H54 (cell line): Measurements from ENCODE around the gene TCF12.
"Not testable (repeated sequence)": the region's sequence is repeated elsewhere in the genome, so short reads cannot be mapped to it uniquely, and the experiment has no call there.

Source experiments
- DNase-seq: peaks from one replicate; pipeline ENCODE4 v3.0.0; 2011; ENCODE audit warnings: low spot score, mixed read lengths; ENCODE audit not compliant: insufficient read length
- FAIRE-seq: peaks from 3 replicates; lab custom pipeline; 2011; peaks lifted over from hg19 to GRCh38; lab: Jason Lieb, UNC
- POLR2A ChIP-seq: IDR thresholded peaks from 2 replicates; pipeline ENCODE4 v1.6.1; 2011; ENCODE audit warnings: low read depth, mild to moderate bottlenecking, low read length

Gene TCF12

DNA sequence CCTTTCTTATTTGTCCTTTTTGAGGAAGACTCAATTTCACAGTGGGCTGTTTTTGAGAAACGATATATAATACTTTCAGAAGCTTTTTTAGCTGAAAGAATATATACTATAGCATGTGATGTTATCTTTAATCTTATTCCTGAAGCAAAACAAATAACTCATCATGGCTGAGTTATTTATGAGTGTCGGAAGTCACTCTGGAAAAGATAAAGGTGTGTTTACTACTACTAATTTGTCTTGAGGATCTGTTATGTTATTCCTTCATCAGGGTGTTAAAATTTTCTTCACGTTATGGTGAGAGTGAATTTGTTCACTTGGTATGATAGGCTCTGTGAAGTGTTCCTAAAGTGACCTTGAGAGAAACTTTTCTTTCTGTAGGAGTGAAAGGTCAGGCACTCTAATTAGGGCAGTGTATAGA is 4.7 kb downstream of the TCF12 start:
- no peak for TF ChIP-seq POLR2A
- peak; percentile 11 for FAIRE-seq
- DNase-seq: no peak

DNA sequence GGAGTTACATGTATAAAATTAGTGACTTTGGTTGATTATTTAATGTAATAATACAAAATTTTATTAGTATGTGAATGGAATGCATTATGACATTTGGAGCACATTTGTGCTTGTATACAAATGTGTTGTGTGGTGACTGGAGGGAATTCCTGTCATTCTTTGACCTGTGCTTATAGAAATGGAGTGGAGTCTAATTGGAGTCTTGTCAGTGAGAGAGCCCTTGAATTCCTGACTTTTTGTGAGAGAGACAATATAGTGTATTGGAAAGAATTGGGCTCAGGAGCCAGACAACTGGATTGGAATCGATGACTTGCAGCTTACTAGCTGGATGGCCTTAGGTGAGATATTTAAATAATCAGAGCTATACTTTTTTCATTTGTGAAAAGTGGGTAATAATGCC is 9.4 kb downstream of the TCF12 start:
- TF ChIP-seq POLR2A: no peak
- DNase-seq (no peak), FAIRE-seq (no peak)

DNA sequence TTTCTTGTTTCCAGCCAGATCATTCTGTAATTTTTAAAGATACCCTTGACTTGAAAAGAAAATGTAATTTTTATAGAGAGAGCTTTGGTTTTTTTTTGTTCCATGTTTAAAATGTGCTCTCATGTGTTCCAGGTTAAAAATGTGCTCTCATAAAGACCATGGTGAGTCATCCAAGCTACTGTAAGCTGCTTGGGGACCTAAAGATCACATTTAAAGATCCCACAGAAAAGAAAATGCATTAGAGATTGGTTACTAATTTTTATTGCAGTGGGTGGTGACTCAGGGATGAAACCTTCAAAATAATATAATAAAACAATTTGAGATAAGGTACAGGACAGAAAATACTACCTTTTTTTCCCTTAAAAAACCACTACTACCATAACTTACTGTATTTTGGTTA is 11.0 kb downstream of the TCF12 start:
- TF ChIP-seq POLR2A: no peak
- FAIRE-seq (no peak), DNase-seq (no peak)

DNA sequence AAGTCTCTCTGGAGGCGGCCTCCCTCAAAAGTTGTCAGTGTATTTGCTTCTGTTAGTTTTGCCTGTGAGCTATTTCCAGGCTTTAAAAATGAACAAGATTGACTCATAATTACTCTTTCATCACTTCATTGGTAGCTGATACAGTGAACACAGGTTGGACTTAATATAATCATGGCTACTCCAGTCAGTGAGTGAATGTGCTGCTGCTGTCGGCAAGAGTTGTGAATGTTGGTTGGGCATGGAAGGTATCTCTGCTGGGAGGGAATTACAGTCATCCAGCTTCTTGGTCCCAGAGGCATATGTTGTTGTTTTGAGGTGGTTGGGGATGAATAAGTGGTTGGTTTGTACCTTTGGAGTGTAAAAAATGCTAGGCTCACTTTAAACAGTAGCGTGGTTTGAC is 11.5 kb downstream of the TCF12 start:
- DNase-seq (no peak), FAIRE-seq (no peak)
- TF ChIP-seq POLR2A: no peak

DNA sequence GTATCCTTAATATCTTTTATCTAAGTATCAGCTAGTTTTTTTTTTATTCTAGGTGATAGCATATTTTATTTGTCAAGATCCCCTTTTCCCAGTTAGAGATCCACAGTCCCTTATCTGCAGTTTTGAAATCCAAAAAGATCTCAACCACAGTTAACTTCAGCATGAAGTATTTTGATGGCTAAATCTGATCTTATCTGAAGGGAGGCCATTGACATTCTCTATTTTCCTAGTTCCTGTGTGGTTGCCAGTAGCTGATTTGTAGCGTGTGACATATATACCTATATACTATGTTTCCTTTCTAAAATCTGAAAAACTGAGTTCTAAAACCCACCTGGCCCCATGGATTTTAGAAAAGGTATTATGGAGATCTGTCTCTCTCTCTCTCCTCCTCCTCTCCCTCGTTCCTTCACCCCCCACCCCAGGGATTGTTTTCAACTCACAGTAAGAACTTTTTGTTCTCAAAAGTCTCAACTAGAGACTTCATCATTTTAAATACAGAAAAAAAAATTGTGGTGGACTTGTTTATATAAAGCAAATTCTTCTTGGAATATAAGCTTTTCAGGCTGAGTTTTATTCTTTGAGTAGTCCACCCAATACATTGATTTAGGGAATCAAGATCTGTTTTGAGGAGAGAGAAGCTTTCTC is 12.3 kb downstream of the TCF12 start:
- TF ChIP-seq POLR2A: no peak
- FAIRE-seq (no peak), DNase-seq (no peak)

DNA sequence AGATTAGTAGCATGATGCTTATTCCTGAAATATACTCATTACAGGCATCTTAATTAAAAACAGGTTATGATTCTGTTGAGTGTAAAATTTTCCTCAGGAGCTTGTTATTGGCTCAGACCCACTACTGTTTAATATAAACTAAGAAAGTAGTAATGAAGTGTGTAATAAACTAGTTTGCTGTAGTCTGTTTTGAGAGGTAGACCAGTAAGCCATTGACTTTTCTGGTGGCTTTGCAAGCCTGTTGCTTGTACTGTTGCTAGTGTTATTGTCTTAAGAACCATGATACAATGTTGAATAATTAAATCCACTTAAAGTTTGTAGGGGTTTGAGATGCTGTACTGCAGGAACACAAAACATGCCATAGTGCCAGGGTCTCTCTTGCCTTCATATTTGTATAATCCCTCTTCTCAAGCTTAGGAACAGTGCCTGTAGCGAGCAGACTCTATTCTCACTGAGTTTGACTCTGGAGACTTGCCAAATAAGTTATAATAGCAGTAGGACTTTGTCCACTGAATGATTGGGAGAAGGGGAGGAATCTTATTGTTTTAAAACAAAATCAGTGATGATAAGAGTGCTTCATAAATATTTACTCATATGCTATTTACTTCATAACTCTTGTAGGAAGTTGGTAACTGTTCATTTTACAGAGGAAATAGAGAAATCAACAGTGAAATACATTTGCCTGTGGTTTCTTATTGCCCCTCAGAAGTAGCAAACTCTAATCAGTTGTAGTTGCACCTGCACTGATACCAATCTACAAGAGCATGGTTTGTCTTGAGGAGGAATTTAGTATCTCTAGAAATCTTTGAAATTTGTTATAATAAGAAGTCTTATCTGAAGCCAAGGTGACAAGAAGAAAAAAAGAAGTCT is 13.4 kb downstream of the TCF12 start:
- TF ChIP-seq POLR2A: no peak
- no peak for FAIRE-seq
- no peak for DNase-seq

DNA sequence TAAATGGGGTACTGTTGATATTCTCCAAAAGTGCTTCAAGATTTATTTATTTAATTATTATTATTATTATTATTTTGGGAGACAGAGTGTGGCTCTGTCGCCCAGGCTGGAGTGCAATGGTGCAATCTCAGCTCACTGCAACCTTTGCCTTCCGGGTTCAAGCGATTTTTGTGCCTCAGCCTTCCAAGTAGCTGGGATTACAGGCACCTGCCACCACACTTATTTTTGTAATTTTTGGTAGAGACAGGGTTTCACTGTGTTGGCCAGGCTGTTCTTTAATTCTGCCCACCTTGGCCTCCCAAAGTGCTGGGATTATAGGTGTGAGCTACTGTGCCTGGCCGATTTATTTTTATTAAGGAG is 14.0 kb downstream of the TCF12 start:
- DNase-seq: not testable (repeated sequence)

DNA sequence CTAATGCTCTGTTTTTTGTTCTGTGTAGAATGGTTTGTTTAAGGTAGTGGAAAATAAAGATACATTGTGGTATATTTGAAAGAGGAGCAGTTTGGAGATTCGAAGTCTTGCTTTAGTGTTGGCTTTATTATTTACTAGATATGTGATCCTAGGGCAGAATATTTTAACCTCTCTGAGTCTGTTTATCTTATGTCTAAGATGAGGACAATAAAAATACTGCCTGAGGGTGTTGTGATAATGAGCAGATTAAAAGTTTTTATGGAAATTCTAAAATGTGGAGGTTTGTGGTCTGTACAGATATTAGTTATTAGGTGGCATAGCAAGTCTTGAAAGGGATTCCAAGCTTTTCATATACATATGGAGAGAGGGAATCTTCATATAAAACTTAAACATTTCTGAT is 15.0 kb downstream of the TCF12 start:
- FAIRE-seq: no peak

More for the DNA sequence above, 14.0 kb downstream of the TCF12 start:
- FAIRE-seq: not testable (repeated sequence)

DNA sequence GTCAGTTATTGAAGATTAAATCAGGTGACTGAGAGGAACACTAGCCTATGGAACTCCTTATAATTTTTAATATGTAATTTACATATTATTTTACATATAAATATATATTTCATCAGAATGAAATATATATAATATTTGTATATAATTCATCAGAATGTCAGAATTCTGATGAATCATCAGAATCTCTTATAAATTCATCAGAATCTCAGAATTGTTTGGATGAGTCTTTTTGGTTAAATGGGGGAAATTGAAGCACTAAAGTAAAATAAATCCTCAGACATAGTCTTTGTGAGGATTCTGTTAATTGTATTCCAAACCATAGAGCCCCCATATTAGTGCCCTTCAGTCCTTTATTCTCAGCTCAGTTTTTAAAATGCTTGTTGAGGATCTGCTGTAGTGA is 15.4 kb downstream of the TCF12 start:
- TF ChIP-seq POLR2A: no peak
- FAIRE-seq (no peak), DNase-seq (no peak)

More for the DNA sequence above, 15.0 kb downstream of the TCF12 start:
- no peak for DNase-seq
- no peak for TF ChIP-seq POLR2A

DNA sequence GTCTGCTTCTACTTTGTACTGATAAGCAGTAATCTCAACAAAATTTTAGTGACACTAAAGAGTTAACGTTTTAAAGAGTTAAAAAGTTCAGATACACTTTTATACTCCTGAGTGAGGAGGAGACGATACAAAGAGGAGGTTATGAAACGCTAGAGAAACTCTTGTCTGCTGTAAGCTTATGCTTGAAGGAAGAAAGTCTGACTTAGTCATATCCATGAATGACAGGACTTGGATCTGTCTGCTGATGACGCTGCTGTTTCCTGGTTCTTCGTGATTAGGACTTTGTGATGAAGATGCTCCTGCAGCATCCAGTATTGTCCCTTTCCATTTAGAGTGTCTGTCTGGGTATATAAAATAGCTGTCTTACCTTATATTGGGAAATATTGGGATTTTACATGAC is 15.8 kb downstream of the TCF12 start:
- no peak for TF ChIP-seq POLR2A
- FAIRE-seq (no peak), DNase-seq (no peak)

DNA sequence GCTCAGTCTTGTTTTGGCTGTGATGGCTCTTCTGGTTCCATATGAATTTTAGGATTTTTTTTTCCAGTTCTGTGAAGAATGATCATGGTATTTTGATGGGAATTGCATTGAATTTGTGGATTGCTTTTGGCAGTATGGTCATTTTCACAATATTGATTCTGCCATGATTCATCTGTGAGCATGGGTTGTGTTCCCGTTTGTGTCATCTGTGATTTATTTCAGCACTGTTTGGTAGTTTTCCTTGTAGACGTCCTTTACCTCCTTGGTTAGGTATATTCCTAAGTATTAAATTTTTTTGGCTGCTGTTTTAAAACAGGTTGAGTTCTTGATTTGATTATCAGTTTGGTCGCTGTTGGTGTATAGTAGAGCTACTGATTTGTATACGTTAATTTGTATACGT is 18.5 kb downstream of the TCF12 start:
- no peak for FAIRE-seq
- TF ChIP-seq POLR2A: no peak
- no peak for DNase-seq

DNA sequence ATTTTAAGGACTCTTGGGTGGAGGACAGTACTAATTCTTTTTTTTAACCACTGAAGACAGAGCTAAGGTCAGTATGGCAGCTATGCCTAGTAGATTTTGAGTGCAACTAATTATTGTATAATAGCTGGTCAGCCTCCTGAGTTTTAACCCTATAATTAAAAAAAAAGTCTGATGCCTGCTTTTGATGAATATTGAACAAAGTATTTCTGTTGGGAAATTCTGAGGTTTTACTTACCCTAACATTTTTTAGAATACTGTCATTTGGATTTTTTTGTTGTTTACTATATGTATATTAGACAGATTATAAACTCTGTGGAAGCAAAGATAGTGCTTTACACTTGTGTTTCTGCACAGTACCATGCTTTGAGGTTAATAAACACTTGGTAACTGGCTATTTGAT is 20.8 kb downstream of the TCF12 start:
- FAIRE-seq: no peak
- TF ChIP-seq POLR2A: no peak
- no peak for DNase-seq

DNA sequence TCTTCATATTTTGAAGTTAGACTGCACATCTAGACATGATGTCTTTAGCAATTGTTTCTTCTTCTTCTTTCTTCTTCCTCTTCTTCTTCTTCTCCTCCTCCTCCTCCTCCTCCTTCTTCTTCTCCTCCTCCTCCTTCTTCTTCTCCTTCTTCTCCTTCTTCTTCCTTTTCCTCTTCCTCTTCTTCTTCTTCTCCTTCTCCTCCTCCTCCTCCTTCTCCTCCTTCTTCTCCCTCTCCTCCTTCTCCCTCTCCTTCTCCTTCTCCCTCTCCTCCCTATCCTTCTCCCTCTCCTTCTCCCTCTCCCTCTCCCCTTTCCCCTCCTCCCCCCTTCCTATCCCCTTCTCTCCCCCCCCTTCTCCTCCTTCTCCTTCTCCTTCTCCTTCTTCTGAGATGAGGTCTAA is 21.9 kb downstream of the TCF12 start:
- FAIRE-seq: no peak
- DNase-seq: no peak
- TF ChIP-seq POLR2A: no peak

DNA sequence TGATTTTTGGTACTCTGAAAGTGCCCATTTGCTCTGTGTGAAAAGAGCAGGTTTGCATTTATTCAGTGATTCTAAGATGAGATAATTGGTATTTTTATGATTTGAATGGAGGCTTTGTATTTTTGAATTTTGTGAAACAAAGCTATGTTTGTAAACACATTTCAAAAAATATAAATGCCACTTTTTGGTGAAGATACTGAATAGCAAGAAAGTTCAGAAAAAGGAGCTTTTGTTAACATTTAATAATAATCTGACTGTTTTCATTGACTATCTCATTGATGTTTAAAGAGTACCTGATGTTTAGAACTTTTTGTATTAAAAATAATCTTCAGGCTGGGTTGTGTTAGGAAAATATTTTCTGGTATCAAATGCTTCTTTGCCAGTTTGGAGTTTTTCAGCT is 23.7 kb downstream of the TCF12 start:
- FAIRE-seq: no peak
- DNase-seq: no peak
- no peak for TF ChIP-seq POLR2A

DNA sequence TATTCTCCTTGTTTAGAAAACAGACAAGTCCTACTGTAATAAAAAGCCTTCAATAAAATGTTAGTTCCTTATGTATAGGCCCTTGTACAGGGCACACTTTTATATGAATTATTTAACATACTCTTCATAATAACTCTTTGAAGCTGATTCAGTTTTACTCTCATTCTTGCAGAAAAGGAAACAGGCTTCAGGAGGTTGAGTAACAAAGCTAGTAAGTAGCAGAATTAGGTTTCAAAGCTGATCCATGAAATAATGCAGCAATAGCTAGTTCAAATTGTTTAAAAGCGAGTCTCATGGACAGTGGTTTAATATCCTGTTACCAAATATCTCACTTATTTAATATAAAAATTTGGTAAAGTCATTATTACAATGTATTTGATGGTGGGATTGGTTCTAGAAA is 25.0 kb downstream of the TCF12 start:
- no peak for FAIRE-seq

More for the DNA sequence above, 25.0 kb downstream of the TCF12 start:
- DNase-seq: no peak
- no peak for TF ChIP-seq POLR2A
